Glomerular endothelial cell (primary cell): ENCODE data around the gene DOCK11. TPM values are rescaled to one million over a fixed set of nuclear protein-coding genes. Genes with fewer than 3 reads are reported as not detected.

Experiments
- DNase-seq: peaks from one replicate; pipeline ENCODE4 v3.0.0-alpha.2; 2011; ENCODE audit warnings: low read depth, low spot score; ENCODE audit errors: extremely low read depth
- total RNA-seq: library from RNA; depleted of rRNA; stranded (reverse); fragments of >200 nt; gene quantifications from 2 replicates; pipeline ENCODE4 v1.2.3, GENCODE V29; 2015

The DOCK11 gene
- total RNA-seq, 1 donor from 2014 or later, result 1.2 TPM

- DNase-seq, result no peak
Measured at GRCh38 chrX:118499295-118499694, 3.7 kb downstream of the DOCK11 start.

GRCh38 chrX:118502161-118502789, 6.7 kb downstream of the DOCK11 start:
- DNase-seq, result no peak

GRCh38 chrX:118503260-118504041, 7.8 kb downstream of the DOCK11 start:
- DNase-seq, result no peak

- no peak for DNase-seq
Measured at GRCh38 chrX:118504581-118504980, 9.0 kb downstream of the DOCK11 start.

- no peak for DNase-seq
Measured at GRCh38 chrX:118506805-118507480, 11.3 kb downstream of the DOCK11 start.

GRCh38 chrX:118507766-118508165, 12.2 kb downstream of the DOCK11 start:
- DNase-seq, result no peak

- DNase-seq, result no peak
Measured at GRCh38 chrX:118508221-118508620, 12.6 kb downstream of the DOCK11 start.

- no peak for DNase-seq
Measured at GRCh38 chrX:118508635-118509034, 13.0 kb downstream of the DOCK11 start.

- no peak for DNase-seq
Measured at GRCh38 chrX:118510111-118510510, 14.5 kb downstream of the DOCK11 start.

- no peak for DNase-seq
Measured at GRCh38 chrX:118513120-118513898, 17.7 kb downstream of the DOCK11 start.

GRCh38 chrX:118519411-118520215, 24.0 kb downstream of the DOCK11 start:
- no peak for DNase-seq

GRCh38 chrX:118520216-118521206, 24.9 kb downstream of the DOCK11 start:
- no peak for DNase-seq

GRCh38 chrX:118521435-118521834, 25.8 kb downstream of the DOCK11 start:
- DNase-seq, result no peak

GRCh38 chrX:118522230-118522926, 26.8 kb downstream of the DOCK11 start:
- no peak for DNase-seq

GRCh38 chrX:118523920-118524319, 28.3 kb downstream of the DOCK11 start:
- DNase-seq, result no peak

- no peak for DNase-seq
Measured at GRCh38 chrX:118524344-118524743, 28.7 kb downstream of the DOCK11 start.

GRCh38 chrX:118525174-118525730, 29.6 kb downstream of the DOCK11 start:
- no peak for DNase-seq

GRCh38 chrX:118526149-118526548, 30.5 kb downstream of the DOCK11 start:
- DNase-seq, result no peak
